Measurements from ENCODE around the gene FAM185A.

DNA sequence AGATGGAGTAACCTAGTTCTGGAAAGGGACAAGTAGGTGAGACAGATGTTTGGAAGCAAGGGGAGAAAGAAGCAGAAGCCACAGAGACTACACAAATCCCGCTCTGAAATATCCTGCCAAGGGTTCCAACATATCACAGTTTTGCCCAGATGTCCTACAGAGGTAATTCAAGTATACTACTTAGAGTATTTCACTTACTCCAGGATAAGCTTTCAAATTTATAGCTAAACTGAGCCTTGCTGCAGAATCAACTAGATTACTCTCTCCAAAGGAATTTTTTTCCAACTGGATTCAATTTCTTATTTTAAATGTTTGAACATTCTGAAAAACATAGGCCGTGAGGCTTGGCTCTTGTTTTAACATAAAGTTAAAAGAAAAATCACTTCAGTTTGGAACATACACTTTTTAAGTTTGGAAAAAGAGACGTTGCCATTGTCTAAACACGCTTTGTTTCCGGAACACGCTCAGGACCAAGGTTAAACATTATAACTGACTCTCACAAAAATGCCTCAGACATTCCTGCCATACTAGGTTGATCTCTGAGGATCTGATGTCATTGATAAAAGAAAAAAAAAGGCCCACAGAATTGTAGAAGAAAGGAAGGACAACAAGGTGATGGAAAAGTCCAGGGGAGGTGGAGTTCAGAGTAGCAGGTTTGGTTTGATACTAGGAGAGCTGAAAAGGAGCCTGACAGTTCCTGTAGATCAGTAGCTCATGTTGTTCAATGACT lies 74.8 kb downstream of the FAM185A start:
- TF ChIP-seq, protein P1, sequence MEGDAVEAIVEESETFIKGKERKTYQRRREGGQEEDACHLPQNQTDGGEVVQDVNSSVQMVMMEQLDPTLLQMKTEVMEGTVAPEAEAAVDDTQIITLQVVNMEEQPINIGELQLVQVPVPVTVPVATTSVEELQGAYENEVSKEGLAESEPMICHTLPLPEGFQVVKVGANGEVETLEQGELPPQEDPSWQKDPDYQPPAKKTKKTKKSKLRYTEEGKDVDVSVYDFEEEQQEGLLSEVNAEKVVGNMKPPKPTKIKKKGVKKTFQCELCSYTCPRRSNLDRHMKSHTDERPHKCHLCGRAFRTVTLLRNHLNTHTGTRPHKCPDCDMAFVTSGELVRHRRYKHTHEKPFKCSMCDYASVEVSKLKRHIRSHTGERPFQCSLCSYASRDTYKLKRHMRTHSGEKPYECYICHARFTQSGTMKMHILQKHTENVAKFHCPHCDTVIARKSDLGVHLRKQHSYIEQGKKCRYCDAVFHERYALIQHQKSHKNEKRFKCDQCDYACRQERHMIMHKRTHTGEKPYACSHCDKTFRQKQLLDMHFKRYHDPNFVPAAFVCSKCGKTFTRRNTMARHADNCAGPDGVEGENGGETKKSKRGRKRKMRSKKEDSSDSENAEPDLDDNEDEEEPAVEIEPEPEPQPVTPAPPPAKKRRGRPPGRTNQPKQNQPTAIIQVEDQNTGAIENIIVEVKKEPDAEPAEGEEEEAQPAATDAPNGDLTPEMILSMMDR (IDR thresholded peaks at IDR 0.05): no peak
- TF ChIP-seq ZFX (IDR thresholded peaks at IDR 0.05; ENCODE audit: borderline replicate concordance): no peak

Measured in 22Rv1 (cell line).